DMS153 (cell line): ENCODE measurements around the gene S100A5.
"Not testable (repeated sequence)": the region's sequence is repeated elsewhere in the genome, so short reads cannot be mapped to it uniquely, and the experiment has no call there.

Source experiments
- DNase-seq: peaks from one replicate; lab custom pipeline; 2025; lab: John Stamatoyannopoulos, UW

S100A5 gene

GRCh38 chr1:153532769-153533599 is 7.8 kb downstream of the S100A5 start:
- DNase-seq, result peak; percentile 89

GRCh38 chr1:153532181-153532580 is 8.6 kb downstream of the S100A5 start:
- DNase-seq, result no peak

DNA sequence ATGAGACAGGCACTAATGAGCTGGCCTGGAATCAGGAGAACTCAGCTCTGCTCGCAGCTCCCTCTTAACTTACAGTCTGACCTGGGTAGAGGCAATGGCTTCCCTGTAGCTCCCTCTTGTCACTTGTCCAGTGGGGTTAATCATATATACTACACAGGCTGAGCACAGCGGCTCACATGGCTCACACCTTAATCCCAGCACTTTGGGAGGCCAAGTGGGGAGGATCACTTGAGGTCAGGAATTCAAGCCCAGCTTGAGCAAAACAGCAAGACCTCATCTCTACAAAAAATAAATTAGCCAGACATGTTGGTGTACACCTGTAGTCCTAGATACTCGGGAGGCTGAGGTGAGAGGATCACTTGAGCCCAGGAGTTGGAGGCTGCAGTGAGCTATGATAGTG is 9.1 kb downstream of the S100A5 start:
- no peak for DNase-seq

DNA sequence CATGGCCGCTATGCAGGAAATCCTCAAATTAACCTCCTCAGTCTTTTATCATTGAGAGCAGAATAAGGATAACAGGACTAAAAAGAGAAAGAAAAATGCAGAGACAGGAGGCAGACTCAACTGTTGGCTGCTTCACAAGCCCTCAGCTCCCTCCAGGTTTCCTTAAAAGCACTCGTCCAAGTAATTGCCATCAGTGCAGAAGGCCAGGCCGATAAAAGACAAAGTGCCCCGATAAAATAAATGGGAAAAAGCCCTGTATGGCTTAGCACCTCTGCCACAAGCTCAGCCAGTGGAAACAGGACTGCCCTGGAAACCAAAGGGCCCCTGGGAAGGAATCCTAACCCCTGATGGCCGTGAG is 13.1 kb downstream of the S100A5 start:
- no peak for DNase-seq

GRCh38 chr1:153527023-153527682 is 13.6 kb downstream of the S100A5 start:
- no peak for DNase-seq

DNA sequence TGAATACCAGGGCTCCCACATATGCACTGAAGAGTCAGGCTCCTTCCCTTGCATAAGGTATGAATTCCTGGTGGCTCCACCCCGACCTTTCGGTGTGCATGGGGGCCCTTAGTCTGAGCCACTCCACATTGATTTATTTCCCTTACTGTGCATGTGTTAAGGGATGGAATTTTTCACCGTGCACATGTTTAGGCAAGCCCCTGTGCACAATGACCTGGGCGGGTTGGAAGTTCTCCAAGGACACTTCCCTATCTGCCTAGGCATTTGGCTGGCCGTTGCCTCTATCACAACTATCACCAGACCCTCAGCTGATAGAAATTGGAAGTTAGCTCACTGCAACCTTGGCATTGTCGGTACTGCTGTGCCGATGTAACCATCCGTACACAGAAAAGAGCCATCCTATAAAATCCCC is 14.6 kb downstream of the S100A5 start:
- DNase-seq, result peak; percentile 93

DNA sequence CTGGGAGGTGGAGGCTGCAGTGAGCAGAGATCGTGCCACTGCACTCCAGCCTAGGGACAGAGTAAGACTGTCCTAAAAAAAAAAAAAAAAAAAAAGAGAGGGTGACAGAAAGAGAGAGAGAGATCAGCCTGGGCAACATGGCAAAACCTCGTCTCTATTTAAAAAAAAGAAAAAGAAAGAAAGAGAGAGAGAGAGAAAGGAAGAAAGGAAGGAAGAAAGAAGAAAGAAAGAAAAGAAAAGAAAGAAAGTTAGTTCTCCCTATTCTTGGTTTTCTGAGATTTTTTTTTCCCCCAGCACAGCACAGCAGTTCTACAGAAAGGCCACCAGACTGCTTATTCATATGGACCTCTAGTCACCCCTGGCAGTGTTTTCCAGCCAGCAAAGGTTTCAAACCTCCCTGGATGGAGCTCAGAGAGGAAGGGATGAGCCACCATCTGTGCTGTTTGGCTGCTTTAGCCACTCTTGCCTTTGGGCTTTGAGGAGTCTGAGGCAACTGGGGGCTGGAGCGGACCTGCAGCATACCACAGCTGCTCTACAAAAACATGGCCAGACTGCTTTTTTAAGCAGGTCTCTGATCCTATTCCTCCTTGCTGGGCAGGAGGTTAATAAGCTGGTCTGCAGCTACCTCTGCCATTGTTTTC is 15.5 kb downstream of the S100A5 start:
- no peak for DNase-seq

DNA sequence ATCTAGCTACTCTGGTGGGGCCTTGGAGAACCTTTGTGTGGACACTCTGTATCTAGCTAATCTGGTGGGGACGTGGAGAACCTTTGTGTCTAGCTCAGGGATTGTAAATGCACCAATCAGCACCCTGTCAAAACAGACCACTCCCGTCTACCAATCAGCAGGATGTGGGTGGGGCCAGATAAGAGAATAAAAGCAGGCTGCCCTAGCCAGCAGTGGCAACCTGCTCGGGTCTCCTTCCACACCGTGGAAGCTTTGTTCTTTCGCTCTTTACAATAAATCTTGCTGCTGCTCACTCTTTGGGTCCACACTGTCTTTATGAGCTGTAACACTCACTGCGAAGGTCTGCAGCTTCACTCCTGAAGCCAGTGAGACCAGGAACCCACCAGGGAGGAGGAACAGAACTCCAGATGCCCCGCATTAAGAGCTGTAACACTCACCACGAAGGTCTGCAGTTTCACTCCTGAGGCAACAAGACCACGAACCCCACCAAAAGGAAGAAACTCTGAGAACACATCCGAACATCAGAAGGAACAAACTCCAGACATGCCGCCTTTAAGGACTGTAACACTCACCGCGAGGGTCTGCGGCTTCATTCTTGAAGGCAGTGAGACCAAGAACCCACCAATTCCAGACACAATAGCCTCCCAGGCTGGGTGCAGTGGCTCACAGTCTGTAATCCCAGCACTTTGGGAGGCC is 18.2 kb downstream of the S100A5 start:
- not testable (repeated sequence) for DNase-seq

- DNase-seq, result not testable (repeated sequence)
Measured at GRCh38 chr1:153521808-153522207, 18.9 kb downstream of the S100A5 start.

- DNase-seq, result no peak
Measured at GRCh38 chr1:153520818-153521476, 19.8 kb downstream of the S100A5 start.

GRCh38 chr1:153520137-153520691 is 20.5 kb downstream of the S100A5 start:
- not testable (repeated sequence) for DNase-seq

GRCh38 chr1:153519242-153519641 is 21.5 kb downstream of the S100A5 start:
- DNase-seq, result no peak

- peak; percentile 91 for DNase-seq
Measured at GRCh38 chr1:153515504-153516394, 25.0 kb downstream of the S100A5 start.

DNA sequence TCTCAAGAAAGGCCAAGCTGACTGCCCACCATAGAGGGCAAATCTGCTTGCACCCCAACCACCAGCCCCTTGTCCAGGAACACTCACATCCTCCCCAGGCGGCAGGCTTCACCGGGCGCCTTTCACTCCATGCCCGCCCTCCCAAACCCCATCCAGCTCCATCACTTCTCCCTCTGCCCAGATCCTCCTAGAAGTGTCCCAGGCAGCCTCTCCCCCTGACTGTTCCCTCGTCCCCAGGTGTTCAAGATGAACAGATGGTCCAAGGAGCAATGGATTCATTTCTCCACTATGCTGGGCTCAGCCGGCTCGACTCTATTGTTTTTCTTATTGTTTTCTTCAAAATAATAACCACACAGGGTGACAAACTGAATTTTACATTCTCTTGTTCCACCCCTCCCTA is 27.1 kb downstream of the S100A5 start:
- DNase-seq, result no peak

- peak; percentile 68 for DNase-seq
Measured at GRCh38 chr1:153513023-153513422, 27.7 kb downstream of the S100A5 start.

GRCh38 chr1:153510984-153511410 is 29.7 kb downstream of the S100A5 start:
- DNase-seq, result peak; percentile 57

GRCh38 chr1:153509729-153510354 is 30.9 kb downstream of the S100A5 start:
- no peak for DNase-seq

DNA sequence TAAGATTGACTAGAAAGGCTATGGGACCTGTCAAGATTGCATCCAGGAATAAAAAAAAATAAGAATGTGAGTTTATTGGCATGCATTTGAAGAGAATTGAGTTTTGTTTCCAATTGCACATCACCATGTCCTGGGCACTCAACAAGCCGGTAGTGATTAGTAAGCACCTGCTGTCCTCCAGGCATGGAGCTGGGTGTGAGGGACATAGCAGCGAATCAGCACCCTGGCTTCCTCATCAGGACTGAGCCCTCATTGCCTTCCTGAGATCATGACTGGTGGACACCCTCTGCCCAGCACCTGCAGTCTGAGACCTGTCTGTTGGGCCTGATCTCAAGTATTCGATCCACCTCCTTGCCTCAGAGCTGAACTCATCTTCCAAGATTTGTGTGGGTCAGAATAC is 31.7 kb downstream of the S100A5 start:
- no peak for DNase-seq

GRCh38 chr1:153507926-153508583 is 32.7 kb downstream of the S100A5 start:
- DNase-seq, result no peak
